ENCODE measurements around the gene ZNF282.
A peak's percentile ranks its signal among the peaks of the same experiment; 100 is the strongest.

Gene ZNF282

DNA sequence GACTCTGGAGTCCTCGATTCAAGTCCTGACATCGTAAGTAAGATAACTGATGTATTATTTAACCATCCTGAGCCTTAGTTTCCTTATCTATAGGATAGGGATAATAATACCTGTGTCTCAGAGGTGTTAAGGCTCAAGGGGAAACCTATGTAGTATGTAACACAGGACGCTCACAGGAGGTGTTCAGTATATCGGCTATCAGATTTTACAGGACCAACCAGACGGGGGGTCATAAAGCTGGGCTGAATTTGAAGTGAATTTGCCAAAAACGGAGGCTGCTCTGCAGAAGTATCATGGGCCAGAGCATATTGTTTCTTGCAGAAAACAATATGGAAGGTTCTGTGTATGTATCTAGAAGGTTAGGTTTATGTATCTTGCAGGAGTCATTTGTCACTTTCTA, 11.1 kb upstream of the ZNF282 start:
- TF ChIP-seq, protein P1, sequence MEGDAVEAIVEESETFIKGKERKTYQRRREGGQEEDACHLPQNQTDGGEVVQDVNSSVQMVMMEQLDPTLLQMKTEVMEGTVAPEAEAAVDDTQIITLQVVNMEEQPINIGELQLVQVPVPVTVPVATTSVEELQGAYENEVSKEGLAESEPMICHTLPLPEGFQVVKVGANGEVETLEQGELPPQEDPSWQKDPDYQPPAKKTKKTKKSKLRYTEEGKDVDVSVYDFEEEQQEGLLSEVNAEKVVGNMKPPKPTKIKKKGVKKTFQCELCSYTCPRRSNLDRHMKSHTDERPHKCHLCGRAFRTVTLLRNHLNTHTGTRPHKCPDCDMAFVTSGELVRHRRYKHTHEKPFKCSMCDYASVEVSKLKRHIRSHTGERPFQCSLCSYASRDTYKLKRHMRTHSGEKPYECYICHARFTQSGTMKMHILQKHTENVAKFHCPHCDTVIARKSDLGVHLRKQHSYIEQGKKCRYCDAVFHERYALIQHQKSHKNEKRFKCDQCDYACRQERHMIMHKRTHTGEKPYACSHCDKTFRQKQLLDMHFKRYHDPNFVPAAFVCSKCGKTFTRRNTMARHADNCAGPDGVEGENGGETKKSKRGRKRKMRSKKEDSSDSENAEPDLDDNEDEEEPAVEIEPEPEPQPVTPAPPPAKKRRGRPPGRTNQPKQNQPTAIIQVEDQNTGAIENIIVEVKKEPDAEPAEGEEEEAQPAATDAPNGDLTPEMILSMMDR (IDR thresholded peaks at IDR 0.05; ENCODE audit: unreplicated experiment in 3 of 3), result no peak
- Mint-ChIP-seq H3K27me3 (ENCODE audit: low read depth) (no peaks in the 10 kb centered on the region), H3K36me3 (ENCODE audit: low read depth) (peaks cover 24% of the 10 kb centered on the region), H3K4me1 (peaks cover 34% of the 10 kb centered on the region), H3K27ac (no peak overlapping the region), H3K4me3 (no peak overlapping the region), H3K9me3 (no peaks in the 10 kb centered on the region)

DNA sequence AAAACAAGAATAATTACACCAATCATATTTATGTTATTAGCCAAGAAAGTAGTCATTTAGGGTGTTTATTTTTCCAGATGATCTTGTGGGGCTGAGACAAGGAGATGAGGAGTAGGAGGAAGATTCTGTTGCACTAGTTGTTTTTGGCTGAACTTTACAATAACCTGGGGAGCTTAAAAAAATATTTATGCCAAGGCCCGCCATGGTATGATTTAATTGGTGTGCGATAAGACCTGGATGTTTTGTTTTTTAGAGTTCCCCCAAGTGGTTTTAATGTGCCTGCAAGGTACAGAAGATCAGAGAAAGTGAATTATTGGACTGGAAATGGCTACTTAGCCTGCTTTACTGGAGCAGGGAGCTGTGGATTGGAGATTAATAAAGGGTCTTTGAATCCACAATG, 7.1 kb upstream of the ZNF282 start:
- Mint-ChIP-seq H3K27me3 (ENCODE audit: low read depth) (peaks cover 6% of the 10 kb centered on the region), H3K9me3 (no peaks in the 10 kb centered on the region), H3K36me3 (ENCODE audit: low read depth) (peaks cover 4% of the 10 kb centered on the region), H3K4me1 (peaks cover 10% of the 10 kb centered on the region), H3K27ac (peak overlapping the region in 2 of 3 experiments; percentile 1 to 37), H3K4me3 (no peak overlapping the region)
- TF ChIP-seq, protein P1 (IDR thresholded peaks at IDR 0.05; ENCODE audit: unreplicated experiment in 3 of 3), result no peak

DNA sequence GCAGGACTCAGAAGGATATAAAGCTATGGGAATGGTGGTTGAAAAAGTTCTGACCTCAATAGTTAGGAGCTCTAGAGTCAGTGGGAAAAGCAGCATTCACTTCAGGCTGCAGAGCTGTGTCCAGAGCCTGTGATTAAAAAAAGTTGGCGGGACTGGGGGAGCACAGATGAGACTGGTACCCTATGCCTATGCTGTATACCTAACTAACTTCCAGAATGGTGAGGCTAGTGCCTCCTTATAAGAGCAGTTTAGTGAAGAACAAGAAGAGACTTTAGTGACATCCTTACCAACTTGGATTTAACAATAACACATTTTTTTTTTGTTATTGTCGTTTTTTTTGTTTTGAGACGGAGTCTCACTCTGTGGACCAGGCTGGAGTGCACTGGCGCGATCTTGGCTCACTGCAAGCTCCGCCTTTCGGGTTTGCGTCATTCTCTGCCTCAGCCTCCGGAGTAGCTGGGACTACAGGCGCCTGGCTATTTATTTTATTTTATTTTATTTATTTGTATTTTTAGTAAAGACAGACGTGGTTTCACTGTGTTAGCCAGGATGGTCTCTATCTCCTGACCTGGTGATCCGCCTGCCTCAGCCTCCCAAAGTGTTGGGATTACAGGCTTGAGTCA, 6.6 kb upstream of the ZNF282 start:
- H3K4me3 Mint-ChIP-seq, result no peak overlapping the region
- peaks cover 6% of the 10 kb centered on the region for H3K27me3 Mint-ChIP-seq (ENCODE audit: low read depth)
- TF ChIP-seq, protein P1 (IDR thresholded peaks at IDR 0.05; ENCODE audit: unreplicated experiment in 3 of 3), result no peak
- H3K27ac Mint-ChIP-seq, result peak overlapping the region in 2 of 3 experiments; percentile 1 to 37
- H3K36me3 Mint-ChIP-seq (ENCODE audit: low read depth), result peaks cover 4% of the 10 kb centered on the region
- H3K9me3 Mint-ChIP-seq, result no peaks in the 10 kb centered on the region
- H3K4me1 Mint-ChIP-seq, result peaks cover 10% of the 10 kb centered on the region

DNA sequence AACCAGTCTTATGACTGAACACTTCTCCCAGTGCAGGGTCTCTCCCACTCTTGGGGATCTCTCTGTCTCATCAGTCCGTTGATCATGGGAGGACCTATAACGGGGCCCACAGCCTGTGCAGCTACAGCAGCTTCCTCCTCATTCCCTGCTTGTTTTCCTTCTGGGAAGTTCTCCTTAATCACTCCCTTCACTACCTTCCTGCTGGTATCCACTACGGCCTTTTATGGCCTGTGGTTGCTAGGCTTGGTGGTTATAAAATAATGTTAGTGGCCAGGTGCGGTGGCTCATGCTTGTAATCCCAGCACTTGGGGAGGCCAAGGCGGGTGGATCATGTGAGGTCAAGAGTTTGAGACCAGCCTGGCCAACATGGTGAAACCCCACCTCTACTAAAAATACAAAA, 3.5 kb upstream of the ZNF282 start:
- Mint-ChIP-seq H3K9me3 (no peaks in the 10 kb centered on the region), H3K36me3 (ENCODE audit: low read depth) (no peaks in the 10 kb centered on the region), H3K4me1 (peaks cover 10% of the 10 kb centered on the region), H3K27me3 (ENCODE audit: low read depth) (peaks cover 6% of the 10 kb centered on the region), H3K4me3 (no peak overlapping the region), H3K27ac (no peak overlapping the region)
- TF ChIP-seq, protein P1 (IDR thresholded peaks at IDR 0.05; ENCODE audit: unreplicated experiment in 3 of 3), result no peak

DNA sequence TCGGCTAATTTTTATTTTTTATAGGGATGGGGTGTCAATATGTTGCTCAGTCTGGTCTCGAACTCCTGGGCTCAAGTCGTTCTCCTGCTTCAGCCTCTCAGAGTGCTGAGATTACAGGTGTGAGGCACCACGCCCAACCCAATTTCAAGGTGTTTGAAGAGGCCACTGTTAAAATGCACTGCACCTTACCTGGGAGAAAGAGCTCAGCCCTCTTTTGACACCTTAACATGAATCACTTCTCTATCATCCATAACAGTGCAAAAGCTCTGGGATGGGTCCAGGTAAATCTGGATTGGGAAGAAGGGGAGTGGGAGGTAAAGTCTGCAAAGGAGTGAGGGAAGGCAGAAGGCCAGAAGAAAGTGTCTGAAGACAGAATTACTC, 557 bp upstream of the ZNF282 start:
- Mint-ChIP-seq H3K4me1 (peaks cover 13% of the 10 kb centered on the region), H3K36me3 (ENCODE audit: low read depth) (peaks cover 21% of the 10 kb centered on the region), H3K27ac (peak overlapping the region in 2 of 3 experiments; percentile 76 to 86), H3K4me3 (peak overlapping the region; percentile 84 to 90 (median 90)), H3K9me3 (no peaks in the 10 kb centered on the region), H3K27me3 (ENCODE audit: low read depth) (peaks cover 6% of the 10 kb centered on the region)
- TF ChIP-seq, protein P1 (IDR thresholded peaks at IDR 0.05; ENCODE audit: unreplicated experiment in 3 of 3), result no peak

DNA sequence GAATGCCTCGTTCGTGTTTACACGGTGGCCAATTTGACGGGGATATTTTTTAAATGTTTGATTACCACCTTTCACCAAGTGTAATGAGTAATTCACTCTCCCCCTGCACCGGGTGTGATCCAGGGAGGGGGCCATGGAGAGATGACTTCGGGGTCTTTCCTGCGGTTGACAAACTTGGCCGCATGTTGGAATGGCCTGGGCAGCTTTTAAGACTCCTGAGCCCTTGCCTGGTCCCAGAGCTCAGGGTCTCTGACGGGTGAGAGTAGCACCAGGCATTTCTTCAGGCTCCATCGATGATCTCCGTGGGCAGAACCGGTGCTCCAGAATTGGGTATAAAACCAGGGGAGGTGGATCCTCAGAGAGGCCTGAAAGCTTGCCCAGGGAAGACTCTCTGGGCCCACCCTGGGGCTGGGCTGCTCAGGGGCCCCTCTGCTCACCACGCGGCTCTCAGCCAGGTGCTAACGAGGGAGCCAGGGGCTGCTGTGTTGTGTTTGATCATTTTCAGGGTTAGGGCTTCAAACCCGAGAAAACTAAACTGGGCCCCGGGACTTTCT, 882 bp downstream of the ZNF282 start:
- H3K36me3 Mint-ChIP-seq (ENCODE audit: low read depth), result peaks cover 34% of the 10 kb centered on the region
- H3K27ac Mint-ChIP-seq, result peak overlapping the region; percentile 73 to 92 (median 91)
- peaks cover 3% of the 10 kb centered on the region for H3K9me3 Mint-ChIP-seq
- TF ChIP-seq, protein P1 (IDR thresholded peaks at IDR 0.05; ENCODE audit: unreplicated experiment in 3 of 3), result no peak
- peaks cover 13% of the 10 kb centered on the region for H3K4me1 Mint-ChIP-seq
- no peaks in the 10 kb centered on the region for H3K27me3 Mint-ChIP-seq (ENCODE audit: low read depth)
- peak overlapping the region; percentile 90 to 93 (median 92) for H3K4me3 Mint-ChIP-seq
